H7 (cell line): ENCODE measurements around the gene ADGRL1. TPM values are rescaled to one million over a fixed set of nuclear protein-coding genes. Genes with fewer than 3 reads are reported as not detected.
"Not testable (repeated sequence)": the region's sequence is repeated elsewhere in the genome, so short reads cannot be mapped to it uniquely, and the experiment has no call there.

ENCODE experiments used
- DNase-seq: peaks from one replicate; pipeline ENCODE4 v3.0.0; 2012
- H3K27me3 ChIP-seq: 2 replicates; pipeline ENCODE4 v1.6.0; 2011; ENCODE audit warnings: mild to moderate bottlenecking, low read length; ENCODE audit not compliant: control insufficient read depth, insufficient read depth
- H3K36me3 ChIP-seq: replicated peaks from 2 replicates; pipeline ENCODE4 v1.5.1; 2011; ENCODE audit warnings: low read length; ENCODE audit not compliant: control insufficient read depth, insufficient read depth
- H3K4me3 ChIP-seq: 2 replicates; pipeline ENCODE4 v1.5.1; 2011; ENCODE audit warnings: low read depth, mild to moderate bottlenecking, control low read depth, low read length, moderate library complexity; ENCODE audit not compliant: insufficient read depth
- total RNA-seq: library from RNA; depleted of rRNA; stranded (reverse); fragments of >200 nt; shearing (Covaris generic); gene quantifications from 2 replicates; pipeline ENCODE4 v1.2.3, GENCODE V29; 2014

Gene ADGRL1
- total RNA-seq, 1 experiment from 2014 or later: 60.7 TPM

DNA sequence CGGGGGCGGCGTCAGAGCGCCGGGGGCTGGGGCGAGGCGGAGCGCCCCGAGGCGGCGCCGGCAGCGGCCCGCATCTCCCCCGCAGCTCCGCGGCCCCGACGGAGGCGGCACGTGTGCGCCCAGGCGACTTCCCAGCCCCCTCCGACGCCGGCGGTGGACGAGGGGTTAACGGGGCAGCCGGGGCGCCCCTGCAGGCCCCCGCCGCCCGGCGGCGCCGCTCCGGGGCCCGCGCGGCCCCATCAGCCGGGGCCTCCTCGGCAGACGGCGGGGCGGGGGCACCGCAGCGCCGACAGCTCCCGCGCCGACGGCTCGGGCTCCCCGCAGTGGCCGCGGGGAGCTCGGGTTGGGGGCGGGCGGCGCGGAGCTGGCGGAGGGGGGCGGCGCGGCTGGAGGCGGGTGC lies 339 bp upstream of the ADGRL1 start:
- DNase-seq: peak; percentile 74
- not testable (repeated sequence) for H3K36me3 ChIP-seq, H3K27me3 ChIP-seq
- peak overlapping the region; percentile 70 for H3K4me3 ChIP-seq

DNA sequence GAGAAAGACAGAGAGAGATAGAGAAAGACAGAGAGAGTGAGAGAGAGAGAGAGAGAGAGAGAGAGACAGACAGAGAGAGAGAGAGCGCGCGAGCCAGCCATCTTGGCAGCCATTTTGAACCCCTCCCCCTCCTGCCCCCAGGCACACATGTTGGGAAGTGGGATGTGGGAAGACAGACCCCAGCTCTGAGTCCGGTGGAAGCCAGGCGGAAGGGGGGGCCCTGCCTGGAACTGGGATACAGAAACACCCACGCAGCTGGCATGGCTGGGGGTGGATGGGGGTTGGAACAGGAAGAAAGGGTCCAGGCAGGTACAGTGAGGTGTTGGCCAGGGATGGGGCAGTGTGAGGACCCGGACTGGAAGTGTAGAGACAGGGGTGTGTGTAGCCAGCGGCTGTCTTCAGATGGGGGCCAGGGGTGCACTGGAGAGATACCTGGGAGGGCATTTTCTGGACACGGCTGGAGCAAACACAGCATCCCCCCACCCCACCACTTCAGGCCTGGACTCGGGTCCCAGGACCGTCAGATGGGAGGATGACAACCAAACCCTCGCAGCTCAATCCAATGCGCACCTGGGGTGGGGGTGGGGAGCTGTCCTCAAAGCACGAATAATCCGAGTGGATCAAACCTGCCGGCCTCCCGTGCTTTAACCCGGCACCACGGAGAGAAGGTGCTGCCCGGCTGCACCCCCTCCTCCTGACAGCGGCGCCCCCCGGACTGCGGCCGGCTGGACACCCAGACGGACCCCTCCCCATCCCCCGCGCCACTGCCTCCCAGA lies 1.1 kb downstream of the ADGRL1 start:
- H3K27me3 ChIP-seq, H3K36me3 ChIP-seq: not testable (repeated sequence)
- DNase-seq: peak; percentile 51
- peak overlapping the region; percentile 70 for H3K4me3 ChIP-seq

DNA sequence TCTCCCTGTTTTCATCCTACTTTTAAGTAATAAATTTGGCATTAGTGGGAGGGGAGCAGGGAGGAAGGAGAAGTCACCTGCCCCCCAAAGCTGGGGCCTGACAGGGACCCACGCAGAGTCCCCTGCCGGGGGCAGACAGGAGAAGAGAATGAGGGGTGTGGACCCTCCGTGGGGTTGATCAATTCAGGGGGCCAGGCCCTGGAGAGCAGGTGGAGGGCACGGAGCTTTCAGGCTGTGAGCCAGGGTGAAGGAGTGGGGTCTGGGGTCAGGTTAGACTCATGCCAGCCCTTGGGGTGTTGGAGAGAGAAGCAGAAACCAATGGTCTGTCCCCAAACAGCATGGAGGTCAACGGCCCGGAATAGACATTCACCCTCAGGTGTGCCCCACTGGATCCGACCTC lies 1.8 kb downstream of the ADGRL1 start:
- not testable (repeated sequence) for H3K36me3 ChIP-seq, DNase-seq, H3K27me3 ChIP-seq
- peak overlapping the region; percentile 70 for H3K4me3 ChIP-seq

DNA sequence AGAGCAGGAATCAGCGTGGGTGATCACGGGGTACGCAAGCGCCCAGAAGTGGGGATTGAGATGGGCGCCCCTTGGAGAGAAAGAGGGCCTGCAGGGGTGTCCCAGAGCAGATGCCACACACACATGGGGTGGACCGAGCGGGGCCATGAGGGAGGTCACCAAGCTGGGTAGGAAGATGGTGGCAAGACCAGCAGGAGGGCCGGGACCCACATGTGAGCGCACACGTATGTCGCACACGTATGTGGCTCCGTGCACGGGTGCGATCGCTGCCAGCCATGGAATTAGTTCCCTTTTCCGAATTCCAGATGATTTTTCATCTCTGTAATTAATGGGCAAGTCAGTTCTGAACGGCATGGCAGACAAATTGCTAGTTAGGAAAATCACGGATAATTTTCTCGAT lies 2.2 kb downstream of the ADGRL1 start:
- not testable (repeated sequence) for DNase-seq, H3K36me3 ChIP-seq, H3K27me3 ChIP-seq, H3K4me3 ChIP-seq

DNA sequence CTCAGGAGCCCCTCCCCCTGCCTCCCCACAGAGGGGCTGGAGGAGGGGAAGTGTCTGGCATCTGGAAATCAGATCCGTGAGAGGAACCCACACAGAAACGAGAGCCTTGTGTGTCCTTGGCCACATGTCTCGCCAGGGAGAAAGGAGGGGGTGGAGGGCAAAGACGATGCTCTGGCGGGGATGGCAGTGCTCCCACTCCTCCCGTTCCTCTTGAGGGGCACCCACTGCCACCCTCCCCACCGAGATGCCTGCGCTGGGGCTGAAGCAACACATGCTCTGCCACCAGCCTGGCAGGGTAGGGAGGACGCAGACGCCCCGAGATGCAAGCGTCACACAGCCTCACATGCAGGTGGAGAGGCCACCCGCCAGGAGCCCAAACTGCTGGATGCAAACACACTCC lies 2.8 kb downstream of the ADGRL1 start:
- H3K27me3 ChIP-seq: no peaks in the 10 kb centered on the region
- H3K4me3 ChIP-seq: no peak overlapping the region
- DNase-seq: peak; percentile 52
- no peaks in the 10 kb centered on the region; the same call in 1 of the 2 replicates for H3K36me3 ChIP-seq

DNA sequence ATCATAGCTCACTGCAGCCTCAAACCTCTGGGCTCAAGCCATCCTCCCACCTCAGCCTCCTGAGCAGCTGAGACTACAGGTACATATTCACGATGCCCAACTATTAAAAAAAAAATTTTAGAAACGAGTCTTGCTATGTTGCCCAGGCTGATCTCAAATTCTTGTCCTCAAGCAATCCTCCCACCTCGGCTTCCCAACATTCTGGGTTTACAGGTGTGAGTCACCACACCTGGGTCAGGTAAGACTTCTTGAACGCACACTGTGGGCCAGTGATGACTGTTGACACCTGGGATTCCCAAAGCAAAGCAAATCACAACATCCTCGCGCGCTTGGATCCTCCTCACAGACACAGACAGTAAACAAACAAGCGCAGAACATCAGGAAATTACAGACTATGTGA lies 4.5 kb downstream of the ADGRL1 start:
- DNase-seq, H3K36me3 ChIP-seq, H3K27me3 ChIP-seq, H3K4me3 ChIP-seq: not testable (repeated sequence)

DNA sequence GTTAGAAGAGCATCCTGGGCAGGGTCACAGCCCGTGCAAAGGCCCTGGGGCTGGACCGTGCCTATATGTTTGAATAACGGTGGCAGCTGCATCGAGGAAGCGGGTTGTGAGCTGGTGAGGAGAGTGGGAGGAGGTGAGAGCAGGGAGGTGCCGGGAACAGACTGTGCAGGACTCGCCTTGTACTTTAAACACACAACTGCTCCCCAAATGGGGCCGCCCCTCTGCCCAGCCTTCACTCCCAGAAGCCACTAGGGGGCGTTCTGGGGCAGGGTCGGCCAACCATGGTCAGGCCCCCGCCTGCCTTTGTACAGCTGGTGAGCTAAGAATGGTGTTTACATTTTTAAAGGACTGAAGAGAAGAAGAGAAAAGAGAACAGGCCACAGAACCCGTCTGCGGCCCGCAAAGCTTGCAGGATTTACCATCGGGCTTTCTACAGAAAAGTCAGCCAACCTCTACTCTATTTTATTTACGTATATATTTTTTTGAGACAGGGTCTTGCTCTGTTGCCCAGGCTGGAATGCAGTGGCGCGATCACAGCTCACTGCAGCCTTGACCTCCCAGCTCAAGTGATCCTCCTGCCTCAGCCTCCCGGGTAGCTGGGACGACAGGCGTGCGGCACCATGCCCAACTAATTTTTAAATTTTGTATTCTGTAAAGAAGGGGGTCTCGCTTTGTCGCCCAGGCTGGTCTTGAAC lies 5.7 kb downstream of the ADGRL1 start:
- not testable (repeated sequence) for H3K36me3 ChIP-seq

DNA sequence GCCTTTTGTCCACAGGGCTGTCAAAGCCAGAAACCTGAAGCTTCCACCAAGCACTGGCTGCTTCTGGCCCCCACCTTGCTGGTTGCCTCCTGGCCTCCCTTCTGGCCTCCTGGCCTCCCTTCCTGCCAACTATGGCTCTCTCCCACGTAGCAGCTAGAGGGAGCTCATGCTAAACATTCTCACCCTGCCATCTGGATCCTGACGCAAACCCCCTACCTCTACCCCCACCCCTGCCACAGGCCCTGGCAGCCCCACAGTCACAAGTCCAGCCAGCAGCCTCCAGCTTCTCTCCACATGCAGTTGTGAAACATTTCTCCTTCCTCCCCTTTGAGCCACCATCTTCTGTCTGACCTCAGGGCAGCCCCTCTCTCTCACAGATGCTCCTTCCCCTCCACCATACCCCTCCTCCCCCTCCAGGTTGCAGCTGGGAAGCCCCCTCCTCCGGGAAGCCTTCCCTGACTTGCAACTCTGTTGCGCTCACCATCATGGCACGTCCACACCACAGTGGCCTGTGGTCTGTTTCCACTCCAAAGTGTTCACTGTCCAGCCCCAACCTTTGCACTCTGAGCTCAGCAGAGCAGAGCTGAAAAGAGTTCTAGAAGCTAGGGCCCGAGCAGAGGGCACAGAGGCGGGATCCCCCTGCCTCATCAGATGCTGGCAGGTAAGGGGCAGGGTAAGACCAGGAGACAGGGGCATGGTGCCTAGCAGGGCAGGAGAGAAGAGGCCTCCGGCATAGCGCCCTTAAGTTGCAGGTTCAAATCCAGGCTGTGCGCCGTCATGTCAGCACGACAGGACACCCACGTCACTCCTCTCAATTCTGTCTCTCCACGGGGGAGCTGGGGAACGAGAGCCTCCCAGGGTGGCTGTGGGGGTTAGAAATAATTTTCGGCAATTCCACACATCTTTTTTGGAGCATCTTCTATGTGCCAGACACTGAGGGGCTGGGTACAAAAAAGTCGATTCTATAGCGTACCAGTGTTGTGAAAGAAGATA lies 7.3 kb downstream of the ADGRL1 start:
- DNase-seq: peak; percentile 65
- no peaks in the 10 kb centered on the region for H3K27me3 ChIP-seq
- no peak overlapping the region for H3K4me3 ChIP-seq
- H3K36me3 ChIP-seq: no peaks in the 10 kb centered on the region; the same call in 1 of the 2 replicates

More for the DNA sequence above, 5.7 kb downstream of the ADGRL1 start:
- not testable (repeated sequence) for H3K4me3 ChIP-seq, H3K27me3 ChIP-seq
- DNase-seq: peak; percentile 82

DNA sequence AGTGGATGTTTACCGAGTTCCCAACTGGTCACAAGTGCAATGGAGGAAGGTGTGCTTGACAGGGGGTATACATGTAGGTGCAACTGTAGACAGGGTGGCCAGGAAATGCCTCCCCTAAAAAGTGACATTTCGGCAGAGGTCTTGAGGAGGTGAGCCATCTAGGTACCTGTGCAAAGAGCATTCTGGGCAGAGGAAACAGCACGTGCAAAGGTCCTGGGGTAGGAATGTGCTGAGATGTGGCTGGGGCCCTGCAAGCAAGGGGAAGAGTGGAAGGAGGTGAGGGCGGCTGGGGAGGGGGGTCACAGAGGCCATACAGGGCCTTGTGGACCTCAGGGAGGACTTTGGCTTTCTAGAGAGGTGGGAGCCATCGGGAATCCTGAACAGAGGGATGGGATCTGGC lies 8.1 kb downstream of the ADGRL1 start:
- DNase-seq: no peak
- no peaks in the 10 kb centered on the region for H3K27me3 ChIP-seq
- no peaks in the 10 kb centered on the region; the same call in 1 of the 2 replicates for H3K36me3 ChIP-seq

DNA sequence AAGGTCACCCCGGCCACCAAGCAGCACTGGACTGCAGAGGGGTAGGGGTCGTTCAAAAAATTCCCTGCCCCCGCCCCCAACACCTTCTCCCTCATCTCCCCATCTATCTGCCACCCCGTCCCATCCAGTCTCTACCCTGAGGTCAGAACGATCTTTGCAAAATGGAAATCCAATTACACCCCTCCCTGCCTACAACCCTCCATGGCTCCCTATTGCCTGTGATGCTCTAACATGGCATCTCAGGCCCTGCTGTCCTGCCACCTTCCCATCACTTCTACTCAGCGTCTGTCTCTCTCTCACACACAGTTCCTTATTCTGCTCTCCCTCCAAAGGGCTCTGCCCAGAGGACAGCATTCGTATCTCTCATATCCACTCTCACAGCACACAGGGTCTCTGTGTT lies 8.7 kb downstream of the ADGRL1 start:
- not testable (repeated sequence) for H3K36me3 ChIP-seq, DNase-seq, H3K27me3 ChIP-seq, H3K4me3 ChIP-seq

More for the DNA sequence above, 8.1 kb downstream of the ADGRL1 start:
- no peak overlapping the region for H3K4me3 ChIP-seq

DNA sequence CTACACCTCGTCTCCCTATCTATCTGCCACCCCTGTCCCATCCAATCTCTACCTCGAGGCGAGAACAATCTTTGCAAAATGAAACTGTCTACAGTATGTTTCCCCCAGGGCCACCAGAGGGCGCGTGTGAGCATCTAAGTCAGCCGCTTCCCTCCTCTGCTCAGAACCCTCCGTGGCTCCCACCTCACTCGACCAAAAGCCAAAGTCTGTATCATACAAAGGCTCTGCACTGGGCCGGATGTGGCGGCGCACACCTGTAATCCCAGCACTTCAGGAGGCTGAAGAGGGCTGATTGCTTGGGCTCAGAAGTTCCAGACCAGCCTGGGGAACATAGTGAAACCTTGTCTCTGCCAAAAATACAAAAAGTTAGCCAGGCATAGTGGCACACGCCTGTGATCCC lies 9.9 kb downstream of the ADGRL1 start:
- not testable (repeated sequence) for H3K4me3 ChIP-seq, H3K27me3 ChIP-seq, H3K36me3 ChIP-seq
- peak; percentile 80 for DNase-seq

DNA sequence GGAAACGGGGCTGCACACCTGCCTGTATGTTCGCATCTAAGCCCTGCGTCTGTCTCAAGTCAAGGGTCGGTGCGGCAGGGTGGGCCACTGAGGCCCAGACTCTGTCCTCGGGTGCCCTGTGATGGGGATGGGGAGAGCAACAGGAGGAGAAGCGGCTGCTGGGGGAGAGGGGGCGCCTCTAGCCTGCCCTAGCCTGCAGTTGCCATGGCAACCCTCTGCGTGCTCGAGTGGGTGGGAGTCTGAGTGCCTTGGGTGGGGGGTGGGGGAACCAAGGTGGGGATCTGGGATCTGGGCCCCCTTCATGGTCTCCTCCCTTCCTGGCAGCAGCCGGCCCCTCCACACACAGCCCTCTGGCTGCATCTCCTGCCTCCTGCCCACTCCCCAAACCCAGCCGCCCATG lies 10.8 kb downstream of the ADGRL1 start:
- not testable (repeated sequence) for H3K36me3 ChIP-seq, DNase-seq, H3K27me3 ChIP-seq, H3K4me3 ChIP-seq

DNA sequence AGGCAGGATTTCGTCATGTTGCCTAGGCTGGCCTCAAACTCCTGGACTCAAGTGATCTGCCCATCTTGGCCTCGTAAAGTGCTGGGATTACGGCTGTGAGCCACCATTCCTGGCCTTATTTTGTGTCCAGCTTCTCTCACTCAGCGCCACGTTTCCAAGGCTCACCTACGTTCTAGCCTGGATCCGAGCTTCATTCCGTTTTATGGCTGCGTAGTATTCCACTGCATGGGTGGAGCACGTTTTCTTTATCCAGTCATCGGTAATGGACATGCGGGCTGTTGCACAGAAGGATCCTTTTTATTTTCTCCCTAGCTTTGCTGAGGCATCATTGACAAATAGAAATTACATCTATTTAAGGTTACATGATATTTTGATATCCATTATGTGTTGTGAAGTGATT lies 16.6 kb downstream of the ADGRL1 start:
- H3K27me3 ChIP-seq: no peaks in the 10 kb centered on the region
- no peak for DNase-seq
- H3K36me3 ChIP-seq: peaks cover 1% of the 10 kb centered on the region
- H3K4me3 ChIP-seq: no peak overlapping the region

DNA sequence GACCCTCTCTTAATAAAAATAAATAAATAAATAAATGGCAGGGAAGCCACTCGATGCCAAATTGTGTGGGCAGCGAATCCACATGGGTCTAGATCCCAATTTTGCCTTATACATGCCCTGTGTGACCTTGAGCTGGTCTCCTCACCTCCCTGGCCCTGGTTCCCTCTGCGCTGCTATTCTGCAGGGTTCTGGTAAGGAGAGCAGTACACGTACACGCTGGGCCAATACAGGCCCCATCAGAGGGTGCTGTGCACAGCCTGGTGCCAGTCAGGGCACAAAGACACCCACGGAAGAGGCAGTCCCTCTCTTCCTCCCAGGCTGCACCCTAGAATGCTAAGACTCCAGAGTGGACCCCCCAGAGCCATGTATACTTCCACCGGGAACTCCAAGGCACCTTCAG lies 17.9 kb downstream of the ADGRL1 start:
- H3K27me3 ChIP-seq, H3K4me3 ChIP-seq, H3K36me3 ChIP-seq, DNase-seq: not testable (repeated sequence)
